Left forelimb (tissue), 1 donor: Measurements from ENCODE around the gene MAFG.

Experiments
- DNase-seq: peaks from one replicate; pipeline ENCODE4 v3.0.0-alpha.2; 2018; ENCODE audit warnings: low spot score

Gene MAFG

GRCh38 chr17:81939881-81940385, 12.4 kb upstream of the MAFG start:
- DNase-seq: no peak

GRCh38 chr17:81939218-81939617, 11.7 kb upstream of the MAFG start:
- DNase-seq: no peak

DNA sequence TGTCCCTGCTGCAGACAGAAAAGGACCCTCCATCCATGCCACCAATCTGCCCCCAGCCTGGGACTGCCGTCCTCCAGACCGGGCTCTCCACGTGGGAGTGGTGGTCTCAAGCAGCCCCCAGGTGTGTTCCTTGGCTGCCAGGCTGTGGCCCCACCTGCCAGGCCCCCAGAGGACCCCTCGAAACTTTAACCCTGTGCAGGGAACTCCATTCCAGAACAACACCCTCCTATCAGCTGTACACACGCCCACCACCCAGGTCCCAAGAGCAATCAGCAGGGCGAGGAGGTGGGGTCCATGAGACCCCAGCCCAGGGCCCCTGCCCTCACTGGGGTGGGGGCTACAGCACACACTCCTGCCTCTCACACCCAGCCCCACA, 8.2 kb upstream of the MAFG start:
- DNase-seq: no peak

DNA sequence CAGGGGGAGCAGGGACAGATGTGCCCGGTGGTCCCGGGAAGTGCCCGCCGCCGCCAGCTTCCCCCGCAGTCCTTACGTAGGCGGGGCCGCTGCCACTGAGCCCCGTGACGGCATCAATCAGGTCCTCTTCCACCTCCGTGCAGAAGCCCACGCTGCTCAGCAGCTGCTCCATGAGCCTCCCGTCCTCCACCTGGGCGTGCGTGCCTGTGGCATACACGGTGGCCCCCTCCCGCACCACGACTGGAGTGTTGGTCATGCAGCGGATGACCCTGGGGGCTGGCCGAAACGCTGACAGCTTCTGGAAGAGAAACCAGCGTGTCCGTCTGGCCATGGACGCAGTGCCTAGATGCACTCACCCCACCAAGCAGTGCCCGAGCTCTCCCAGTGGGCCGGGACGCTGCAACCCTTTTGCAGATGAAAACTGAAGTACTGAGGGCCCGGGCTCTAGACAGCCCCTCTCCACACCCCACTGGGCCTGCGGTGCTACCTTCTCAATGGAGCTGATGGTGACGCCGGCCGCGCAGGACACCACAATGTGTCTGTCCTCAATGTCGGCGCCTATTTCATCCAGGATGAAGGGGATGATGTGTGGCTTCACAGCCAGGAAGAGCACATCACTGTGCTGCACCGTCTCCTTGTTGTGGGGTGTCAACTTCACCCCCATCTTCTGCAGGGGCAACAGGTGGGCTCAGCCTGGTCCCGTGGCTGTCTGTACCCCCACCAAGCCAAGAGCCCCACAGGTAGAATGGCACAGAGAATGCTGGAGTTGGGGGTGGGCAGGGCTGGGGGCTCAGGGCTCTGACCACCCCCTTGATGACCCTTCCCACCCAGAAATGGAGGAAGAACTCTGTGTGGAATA, 7.5 kb upstream of the MAFG start:
- DNase-seq: no peak

GRCh38 chr17:81934098-81934757, 6.7 kb upstream of the MAFG start:
- no peak for DNase-seq

DNA sequence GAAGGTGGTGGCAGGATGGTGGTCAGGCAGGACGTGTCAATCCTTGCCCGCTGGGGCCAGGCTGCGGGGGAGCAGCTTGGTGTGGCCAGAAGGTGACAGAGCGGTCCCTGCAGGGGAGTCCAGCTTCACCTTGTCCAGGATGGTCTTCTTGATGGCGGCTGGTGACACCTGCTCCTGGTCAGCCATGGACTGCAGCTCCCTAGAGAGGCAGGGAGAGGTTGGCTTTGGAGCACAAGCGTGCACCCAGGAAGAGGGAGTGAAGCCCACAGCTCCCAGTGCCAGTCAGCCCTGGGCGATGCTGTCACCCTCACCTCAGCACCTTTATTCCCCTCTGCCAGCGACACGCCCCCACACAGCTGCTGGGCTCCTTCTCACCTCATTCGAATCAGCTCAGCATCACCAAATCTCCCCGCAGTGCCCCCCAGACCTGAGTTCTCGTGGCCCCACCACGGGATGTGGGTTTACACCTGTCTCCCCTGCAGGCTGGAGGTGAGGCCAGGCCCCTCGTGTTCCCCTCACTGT, 5.7 kb upstream of the MAFG start:
- no peak for DNase-seq

GRCh38 chr17:81932333-81932983, 4.9 kb upstream of the MAFG start:
- DNase-seq: no peak

GRCh38 chr17:81931557-81932332, 4.2 kb upstream of the MAFG start:
- DNase-seq: no peak

- no peak for DNase-seq
Measured at GRCh38 chr17:81931189-81931556, 3.6 kb upstream of the MAFG start.

- DNase-seq: no peak
Measured at GRCh38 chr17:81930142-81931125, 2.9 kb upstream of the MAFG start.

DNA sequence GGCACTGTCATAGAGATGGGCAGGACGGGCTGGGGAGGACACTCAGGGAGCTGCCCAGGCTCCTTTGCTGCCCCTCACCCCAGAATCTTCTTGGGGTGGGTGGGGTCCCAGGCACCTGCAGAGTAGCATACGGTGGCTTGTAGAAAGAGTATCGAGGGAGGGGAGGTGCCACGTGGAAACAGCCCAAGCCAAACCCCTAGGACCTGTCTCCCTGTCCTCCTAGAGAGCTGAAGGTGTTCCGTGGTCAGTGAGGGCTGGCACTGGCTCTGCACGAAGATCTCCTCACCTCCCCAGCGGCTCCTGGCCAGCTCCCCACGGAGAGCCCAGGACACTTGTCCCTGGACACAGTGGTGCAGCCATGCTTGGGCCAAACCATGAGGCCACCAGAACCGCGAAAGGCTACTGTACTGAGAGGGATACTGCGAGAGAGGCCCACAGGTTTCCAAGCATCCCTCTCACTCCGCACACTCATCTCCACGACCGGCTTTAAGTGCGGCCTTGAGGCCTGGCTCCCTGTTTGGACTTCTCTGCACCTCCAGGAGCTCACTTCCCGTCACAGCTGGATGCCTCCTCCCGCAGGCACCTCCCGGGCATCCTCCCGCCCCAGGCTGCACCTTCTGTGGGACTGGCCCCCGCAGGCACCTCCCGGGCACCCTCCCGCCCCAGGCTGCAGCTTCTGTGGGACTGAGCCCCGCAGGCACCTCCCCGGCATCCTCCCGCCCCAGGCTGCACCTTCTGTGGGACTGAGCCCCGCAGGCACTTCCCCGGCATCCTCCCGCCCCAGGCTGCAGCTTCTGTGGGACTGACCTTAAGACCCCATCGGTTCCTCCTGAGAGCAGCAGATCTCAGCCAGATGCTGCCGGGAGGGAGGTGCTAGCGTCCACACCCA, 2.0 kb upstream of the MAFG start:
- no peak for DNase-seq

DNA sequence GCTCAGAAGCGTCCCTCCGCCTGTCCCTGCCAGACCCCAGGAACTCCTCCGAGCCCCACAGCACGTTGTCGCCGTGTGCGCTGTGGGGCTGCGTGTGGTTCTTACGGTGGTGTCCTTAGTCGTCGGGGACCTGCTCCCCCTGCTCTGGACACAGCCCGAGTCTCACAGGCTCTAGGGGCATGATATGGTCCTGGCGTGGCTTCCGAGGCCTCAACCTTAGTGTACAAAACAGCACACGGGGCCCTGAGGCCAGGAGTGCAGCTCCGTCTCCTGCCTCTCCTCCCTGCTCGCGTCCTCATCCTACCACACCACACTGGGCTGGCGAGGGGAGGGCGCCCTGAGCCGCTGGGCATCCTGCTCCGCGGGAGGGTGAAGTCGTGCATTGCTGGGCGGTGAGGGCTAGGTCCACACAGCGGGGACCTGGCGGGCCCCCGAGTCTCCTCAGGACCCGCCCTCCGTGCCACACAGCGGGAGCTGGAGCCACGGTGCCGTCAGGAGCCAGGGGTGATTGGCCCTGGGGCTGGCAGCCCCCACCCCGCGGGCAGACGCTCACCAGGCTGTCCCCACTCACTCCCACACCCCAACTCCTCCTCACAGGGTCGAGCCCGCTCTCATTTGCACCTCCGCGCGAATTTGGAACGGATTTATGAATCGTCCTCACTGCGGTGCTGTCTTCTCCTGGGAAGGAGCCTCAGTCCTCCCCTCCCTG, 1.2 kb upstream of the MAFG start:
- DNase-seq: no peak

GRCh38 chr17:81927152-81927652, 333 bp downstream of the MAFG start:
- DNase-seq: no peak

- no peak for DNase-seq
Measured at GRCh38 chr17:81926451-81927151, 934 bp downstream of the MAFG start.

GRCh38 chr17:81925860-81926450, 1.6 kb downstream of the MAFG start:
- DNase-seq: no peak

DNA sequence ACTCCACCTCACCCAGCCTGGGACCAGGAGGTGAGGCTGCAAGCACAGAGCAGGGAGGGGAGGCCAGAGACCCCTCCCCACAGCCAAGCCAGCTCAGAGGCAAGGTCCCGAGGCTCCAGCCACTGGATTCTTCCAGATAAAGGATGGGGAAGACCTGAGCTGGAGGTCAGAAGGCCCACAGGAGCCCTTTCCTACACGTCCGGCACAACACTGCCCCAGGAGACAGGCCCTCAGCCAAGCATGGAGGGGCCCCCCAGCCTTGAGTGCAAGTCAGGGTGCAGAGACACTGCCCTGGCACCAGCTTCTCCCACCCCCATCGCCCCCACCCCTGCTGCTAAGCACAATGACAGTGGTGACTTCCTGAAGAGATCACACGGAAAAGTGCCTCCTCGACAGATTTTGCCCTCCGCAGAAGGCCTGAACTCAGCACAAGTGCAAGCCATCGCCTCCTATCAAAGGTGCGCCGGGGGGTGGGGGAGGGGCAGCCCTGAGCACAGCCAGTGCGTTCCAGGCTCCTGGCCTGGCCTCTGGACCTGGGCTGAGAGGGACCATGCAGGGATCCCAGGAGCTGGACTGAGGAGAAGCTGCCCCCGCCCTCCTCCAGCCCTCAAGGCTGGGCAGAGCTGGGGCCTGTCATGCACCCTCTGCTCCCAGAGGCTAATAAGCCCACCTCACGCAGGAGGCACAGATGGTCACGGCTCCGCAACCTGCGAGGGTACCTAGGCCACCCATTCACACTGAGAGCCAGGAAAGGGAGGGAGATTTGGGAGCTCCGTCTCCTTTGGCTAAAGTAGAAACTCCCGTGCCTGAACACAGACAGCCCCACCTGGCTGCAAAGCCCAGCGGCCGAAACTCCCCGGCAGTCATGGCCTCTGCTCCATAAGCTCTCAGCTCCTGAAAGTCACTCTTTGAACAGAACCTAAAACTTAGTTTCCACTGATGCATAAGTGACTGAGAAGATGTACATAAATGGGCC, 2.7 kb downstream of the MAFG start:
- no peak for DNase-seq
